Right lobe of liver (tissue), 6 donors: ENCODE data around the gene SGK2. TPM values are rescaled to one million over a fixed set of nuclear protein-coding genes. Genes with fewer than 3 reads are reported as not detected.

Experiments
- ATAC-seq, 4 donors: fragments of 200-7000 bp; cut with Tn5 transposase; one replicate each; pipeline ENCODE4 v1.9.1; 2020; ENCODE audit warnings: mild to moderate bottlenecking in 4 of 4, moderate library complexity in 4 of 4
- DNase-seq, 3 donors: peaks; one replicate each; pipeline ENCODE4 v3.0.0-alpha.2; 2020
- H3K27ac ChIP-seq, 3 donors: fragments of 200-600 bp; one replicate each; pipeline ENCODE4 v1.8.0; 2022
- H3K27me3 ChIP-seq, 2 donors: fragments of 200-600 bp; one replicate each; pipeline ENCODE4 v1.8.0; 2022
- H3K36me3 ChIP-seq, 4 donors: fragments of 200-600 bp; sonication (generic) in 1 of 4; one replicate each; pipeline versions ENCODE4 v1.5.1 to v1.8.0; 2017 to 2022; ENCODE audit warnings: control low read depth in 1 of 4
- H3K4me1 ChIP-seq, 4 donors: fragments of 200-600 bp; sonication (generic) in 1 of 4; one replicate each; pipeline versions ENCODE4 v1.5.1 to v1.8.0; 2017 to 2022; ENCODE audit warnings: control low read depth in 1 of 4
- H3K4me3 ChIP-seq, 3 donors: fragments of 200-600 bp; one replicate each; pipeline ENCODE4 v1.8.0; 2022
- H3K9me3 ChIP-seq, 4 donors: fragments of 200-600 bp; sonication (generic) in 1 of 4; one replicate each; pipeline versions ENCODE4 v1.5.1 to v1.8.0; 2017 to 2022; ENCODE audit warnings: control low read depth in 1 of 4
- CTCF ChIP-seq, 4 donors: fragments of 200-600 bp in 3 of 4; fragments of 450-650 bp in 1 of 4; IDR thresholded peaks; one replicate each; pipeline versions ENCODE4 v1.5.1 to v1.8.0; 2016 to 2022; ENCODE audit warnings: antibody characterized with exemption in 4 of 4, mild to moderate bottlenecking in 2 of 4
- POLR2A ChIP-seq: fragments of 450-650 bp; IDR thresholded peaks from one replicate; pipeline ENCODE4 v1.6.1; 2017; ENCODE audit warnings: antibody characterized with exemption, mild to moderate bottlenecking
- WGBS: methylation state at CpG from one replicate; pipeline ENCODE4 v1.1.6; 2018; ENCODE audit warnings: low coverage, low lambda C conversion rate; ENCODE audit not compliant: insufficient coverage; ENCODE audit errors: missing lambda C conversion rate; 5-methylcytosine and 5-hydroxymethylcytosine counted together
- intact Hi-C, 2 donors: fragments of 100-400 bp; cut with DNase I; formaldehyde crosslinking; loops; one replicate each; pipeline versions ENCODE4 v1.11.2 to v1.14.1; 2022
- total RNA-seq, 6 experiments: library from RNA; depleted of rRNA in 2 of 6; stranded (reverse); fragments of >200 nt in 2 of 6; fragmentation: NEBNext Ultra II Directional in 3 of 6; extraction: Animal tissue kit (Norgen Biotek cat#: 25700) in 3 of 6; gene quantifications; one replicate each; pipeline versions ENCODE4 v1.1.0 to v1.2.4, GENCODE V29; 2016 to 2023
- donor health status: DM: no; HTN: yes; CAD: no.
- donor health status: DM: no; HTN: no; CAD: no.
- donor health status: DM: no; HTN: no; CAD: no.
- donor health status: DM: no; HTN: yes; CAD: no.
- donor health status: DM: no; HTN: yes; CAD: no.

The SGK2 gene
- total RNA-seq, 6 experiments from 2014 or later = 47.3 to 80.2 (median 66.9) TPM

- Histone ChIP-seq H3K9me3 (no peaks in the 10 kb centered on the region), H3K36me3 (no peaks in the 10 kb centered on the region), H3K4me1 (no peaks in the 10 kb centered on the region), H3K27ac (no peak overlapping the region), H3K4me3 (no peak overlapping the region), H3K27me3 (no peaks in the 10 kb centered on the region)
- no peak for DNase-seq
- ATAC-seq = no peak
- intact Hi-C loops = loop anchor here (10.0 kb wide), 2 partner anchors 152 to 162 kb away; no protein-coding TSS in a partner anchor
- TF ChIP-seq CTCF (IDR thresholded peaks at IDR 0.05) (no peak), POLR2A (no peak)
These were observed 25.8 kb upstream of the SGK2 start for GRCh38 chr20:43533060-43533459.

GRCh38 chr20:43534016-43534415 is 24.8 kb upstream of the SGK2 start:
- Histone ChIP-seq H3K4me3 (no peak overlapping the region), H3K9me3 (no peaks in the 10 kb centered on the region), H3K27me3 (no peaks in the 10 kb centered on the region), H3K27ac (no peak overlapping the region), H3K36me3 (no peaks in the 10 kb centered on the region), H3K4me1 (peaks cover 0 to 9% (median 4%) of the 10 kb centered on the region in 4 donors)
- no peak for TF ChIP-seq POLR2A
- ATAC-seq (no peak), DNase-seq (no peak)
- intact Hi-C loops = loop anchor here (10.0 kb wide), 2 partner anchors 151 to 161 kb away; no protein-coding TSS in a partner anchor
- no CpG with 5 or more reads among the region's 7 CpGs for WGBS

GRCh38 chr20:43534791-43535350 is 24.0 kb upstream of the SGK2 start:
- ATAC-seq = no peak

GRCh38 chr20:43535370-43536004 is 23.3 kb upstream of the SGK2 start:
- TF ChIP-seq CTCF (IDR thresholded peaks at IDR 0.05) (no peak), POLR2A (no peak)
- Histone ChIP-seq H3K27ac (no peak overlapping the region), H3K27me3 (no peaks in the 10 kb centered on the region), H3K4me3 (no peak overlapping the region), H3K9me3 (no peaks in the 10 kb centered on the region), H3K36me3 (no peaks in the 10 kb centered on the region), H3K4me1 (peaks cover 0 to 16% (median 7%) of the 10 kb centered on the region in 4 donors)
- DNase-seq = no peak
- 90% methylated on average over 6 of the region's 7 CpGs for WGBS
- ATAC-seq = no peak
- intact Hi-C loops = loop anchor here (10.0 kb wide), 2 partner anchors 149 to 159 kb away; no protein-coding TSS in a partner anchor

More at GRCh38 chr20:43534791-43535350, 24.0 kb upstream of the SGK2 start:
- Histone ChIP-seq H3K36me3 (no peaks in the 10 kb centered on the region), H3K9me3 (no peaks in the 10 kb centered on the region), H3K4me3 (no peak overlapping the region), H3K27ac (no peak overlapping the region), H3K4me1 (peaks cover 0 to 16% (median 7%) of the 10 kb centered on the region in 4 donors), H3K27me3 (no peaks in the 10 kb centered on the region)
- intact Hi-C loops = loop anchor here (10.0 kb wide), 2 partner anchors 150 to 160 kb away; no protein-coding TSS in a partner anchor
- no CpG with 5 or more reads among the region's 8 CpGs for WGBS
- no peak for DNase-seq
- TF ChIP-seq CTCF (IDR thresholded peaks at IDR 0.05) (no peak), POLR2A (no peak)

GRCh38 chr20:43536041-43536816 is 22.6 kb upstream of the SGK2 start:
- DNase-seq = no peak
- intact Hi-C loops = loop anchor here (10.0 kb wide), 2 partner anchors 149 to 159 kb away; no protein-coding TSS in a partner anchor
- no peaks in the 10 kb centered on the region for H3K36me3 ChIP-seq
- H3K4me1 ChIP-seq = peaks cover 0 to 16% (median 7%) of the 10 kb centered on the region in 4 donors
- ATAC-seq = no peak
- H3K4me3 ChIP-seq = no peak overlapping the region
- H3K27me3 ChIP-seq = no peaks in the 10 kb centered on the region
- WGBS = 91% methylated on average over 10 of the region's 19 CpGs
- H3K9me3 ChIP-seq = no peaks in the 10 kb centered on the region
- TF ChIP-seq CTCF (IDR thresholded peaks at IDR 0.05) (no peak), POLR2A (no peak)
- H3K27ac ChIP-seq = no peak overlapping the region
